ENCODE data around the gene THOC5.
A peak's percentile ranks its signal among the peaks of the same experiment; 100 is the strongest.

Gene THOC5

DNA sequence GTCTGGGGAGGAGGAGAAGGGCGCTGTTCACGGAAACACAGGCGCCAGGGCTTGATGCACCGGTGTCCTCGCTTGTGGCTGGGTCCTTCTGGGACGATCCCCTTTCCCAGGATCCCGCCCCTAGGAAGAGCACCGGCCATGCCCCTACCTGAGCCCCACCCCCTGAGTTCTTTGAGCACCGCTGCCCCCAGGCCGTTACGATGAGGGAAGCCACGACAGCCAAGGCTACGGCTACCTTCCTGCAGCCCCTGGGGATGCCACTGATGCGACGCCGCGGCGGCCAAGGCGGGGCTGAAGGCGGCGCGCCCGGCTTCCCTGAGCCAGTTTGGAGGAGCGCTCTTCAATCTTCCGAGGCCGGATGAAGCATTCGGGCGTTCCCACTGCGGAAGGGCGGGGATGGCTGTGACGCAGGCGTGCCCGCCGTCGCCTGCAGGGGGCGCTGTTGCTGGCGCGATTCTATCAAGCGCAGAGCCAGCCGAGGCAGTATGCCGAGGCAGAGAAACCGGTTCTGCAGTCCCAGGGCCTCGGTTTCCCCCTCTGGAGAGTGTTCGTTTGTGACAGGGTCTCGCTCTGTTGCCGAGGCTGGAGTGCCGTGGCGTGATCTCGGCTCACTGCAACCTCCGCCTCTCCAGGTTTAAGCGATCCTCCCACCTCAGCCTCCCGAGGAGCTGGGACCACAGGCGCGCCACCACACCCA is 83.2 kb downstream of the THOC5 start:
- DNase-seq = peak; percentile 30

DNA sequence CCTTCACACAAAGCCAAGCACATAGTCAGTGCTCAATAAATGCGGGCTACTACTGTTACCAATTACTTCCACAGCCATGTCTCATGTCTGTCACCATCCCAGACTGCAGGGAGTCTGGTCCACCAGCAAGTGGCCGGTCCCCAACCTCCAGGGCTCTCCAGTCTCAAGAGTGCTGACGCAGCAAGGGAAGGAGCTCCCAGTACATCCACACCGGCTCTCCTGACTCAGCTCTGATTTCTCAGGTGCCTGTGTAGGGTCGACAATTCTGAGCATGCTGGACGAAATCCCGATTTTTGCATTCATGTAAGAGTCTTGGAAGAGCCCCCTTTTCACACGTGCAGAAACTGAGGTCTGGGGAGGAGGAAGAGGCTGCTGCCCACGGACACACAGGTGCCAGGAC is 83.8 kb downstream of the THOC5 start:
- no peak for DNase-seq

DNA sequence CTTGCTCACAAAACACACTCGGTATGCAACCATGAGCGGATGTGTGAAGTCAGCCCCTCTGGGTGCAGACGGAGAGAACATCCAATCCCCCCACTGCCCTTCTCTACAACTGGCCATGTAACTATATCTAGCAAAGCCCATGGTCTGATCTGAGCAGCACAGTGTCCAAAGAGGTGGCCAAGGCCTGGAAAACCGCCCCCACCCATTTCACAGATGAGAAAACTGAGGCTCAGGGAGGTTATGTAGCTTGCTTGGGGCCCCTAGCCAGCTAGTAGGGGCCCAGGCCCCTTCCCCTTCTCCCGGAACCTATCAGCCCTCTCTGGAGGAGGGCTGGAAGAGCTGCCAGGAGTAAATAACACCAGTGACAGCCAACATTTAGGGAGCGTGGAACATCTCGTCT is 89.0 kb downstream of the THOC5 start:
- DNase-seq = no peak

GRCh38 chr22:29463629-29464028 is 89.9 kb downstream of the THOC5 start:
- DNase-seq = no peak

- DNase-seq = no peak
Measured at GRCh38 chr22:29461263-29461662, 92.3 kb downstream of the THOC5 start.

GRCh38 chr22:29459773-29460172 is 93.8 kb downstream of the THOC5 start:
- no peak for DNase-seq

DNA sequence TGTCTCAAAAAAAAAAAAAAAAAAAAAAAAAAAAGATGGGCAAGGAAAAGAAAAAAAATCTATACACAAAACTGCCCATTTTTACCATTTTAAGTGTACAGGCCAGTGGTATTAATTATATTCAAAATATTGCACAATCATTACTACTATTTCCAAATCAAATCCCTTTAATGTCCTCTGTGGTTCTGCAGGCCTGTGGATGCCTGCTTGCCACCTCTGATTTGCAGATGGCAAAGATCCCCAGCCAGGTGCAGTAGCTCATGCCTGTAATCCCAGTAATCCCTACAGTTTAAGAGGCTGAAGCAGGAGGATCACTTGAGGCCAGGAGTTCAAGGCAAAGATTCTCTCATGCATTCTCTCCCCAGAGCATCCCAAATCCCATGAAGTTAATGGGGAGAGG is 95.0 kb downstream of the THOC5 start:
- DNase-seq = no peak

- DNase-seq = no peak
Measured at GRCh38 chr22:29457730-29458129, 95.8 kb downstream of the THOC5 start.

DNA sequence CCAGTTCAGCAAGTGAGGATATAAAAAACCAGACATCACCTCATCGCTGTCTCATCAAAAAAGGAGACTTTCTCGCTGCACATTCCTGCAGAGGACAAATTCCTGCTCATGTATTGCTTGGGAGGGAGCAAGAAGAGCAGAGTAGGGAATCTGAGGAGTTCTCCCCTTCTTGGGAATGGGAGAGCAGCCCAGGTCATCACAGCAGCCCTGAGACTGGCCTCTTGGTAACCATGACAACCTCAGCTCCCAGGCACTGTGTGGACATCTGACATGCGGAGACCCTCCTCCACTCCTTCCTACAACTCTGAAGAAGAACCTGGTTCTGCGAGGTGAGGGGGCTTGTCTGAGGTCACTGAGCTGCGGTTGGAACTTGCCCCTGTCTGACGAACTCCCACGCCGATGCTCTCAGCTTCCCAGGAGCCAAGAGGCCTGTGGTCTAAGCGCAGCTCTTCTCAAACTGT is 97.3 kb downstream of the THOC5 start:
- DNase-seq = no peak

All from NCI-H748 treated with DMSO at 0.1 percent for 48 hours (cell line).